Testis (tissue), 2 donors: Measurements from ENCODE around the gene TRIM71.

Source experiments
- CTCF ChIP-seq, 3 experiments: fragments of 450-650 bp in 2 of 3; fragments of 200-600 bp in 1 of 3; sonication (generic) in 1 of 3; IDR thresholded peaks; one replicate each; pipeline ENCODE4 v1.5.1; 2016 to 2019; ENCODE audit warnings: antibody characterized with exemption in 3 of 3, mild to moderate bottlenecking in 2 of 3, moderate library complexity in 1 of 3
- POLR2A ChIP-seq: fragments of 450-650 bp; IDR thresholded peaks from one replicate; pipeline ENCODE4 v1.6.1; 2017; ENCODE audit warnings: antibody characterized with exemption, mild to moderate bottlenecking, moderate library complexity

- TF ChIP-seq CTCF (IDR thresholded peaks at IDR 0.05) (no peak), POLR2A (no peak)
These were observed 104.3 kb downstream of the TRIM71 start for GRCh38 chr3:32922078-32922477.
